Common myeloid progenitor, CD34-positive (primary cell): Measurements from ENCODE around the gene VTA1.

Source experiments
- CTCF ChIA-PET: fragments of 350-600 bp; sonication (Branson Sonifier 250); formaldehyde crosslinking; loops from one replicate; lab custom pipeline; 2021; ENCODE audit warnings: antibody characterized with exemption; lab: Charles Lee
- POLR2A ChIA-PET: fragments of 350-600 bp; sonication (Branson Sonifier 250); formaldehyde crosslinking; loops from one replicate; lab custom pipeline; 2021; ENCODE audit warnings: antibody characterized with exemption; lab: Charles Lee
- DNase-seq, 3 donors: peaks; one replicate each; pipeline versions ENCODE4 v3.0.0 to v3.0.0-alpha.2; 2013
- H3K27ac ChIP-seq, 2 experiments: 1 replicate in 1 of 2; 2 replicates in 1 of 2; pipeline ENCODE4 v1.7.0; 2013; ENCODE audit warnings: inconsistent platforms in 2 of 2, low read length in 2 of 2, mild to moderate bottlenecking in 2 of 2, low read depth in 1 of 2, moderate library complexity in 1 of 2; ENCODE audit not compliant: severe bottlenecking in 2 of 2, insufficient read depth in 1 of 2, poor library complexity in 1 of 2
- H3K27me3 ChIP-seq, 5 experiments: replicated peaks in 2 of 5; 1 replicate in 3 of 5; 2 replicates in 2 of 5; pipeline versions ENCODE4 v1.6.1 to v1.7.0; 2013; ENCODE audit warnings: low read length in 4 of 5, mild to moderate bottlenecking in 2 of 5, moderate library complexity in 2 of 5, inconsistent platforms in 1 of 5; ENCODE audit not compliant: insufficient read depth in 5 of 5, control insufficient read depth in 4 of 5
- H3K36me3 ChIP-seq, 4 experiments: 1 replicate in 2 of 4; 2 replicates in 2 of 4; pipeline versions ENCODE4 v1.6.1 to v1.7.0; 2013; ENCODE audit warnings: low read length in 3 of 4, control low read depth in 1 of 4, mild to moderate bottlenecking in 1 of 4; ENCODE audit not compliant: control insufficient read depth in 4 of 4, insufficient read depth in 4 of 4
- H3K4me1 ChIP-seq, 4 experiments: 1 replicate in 3 of 4; 2 replicates in 1 of 4; pipeline versions ENCODE4 v1.6.1 to v1.7.1; 2013; ENCODE audit warnings: low read length in 3 of 4, mild to moderate bottlenecking in 3 of 4, control low read depth in 1 of 4, inconsistent platforms in 1 of 4, moderate library complexity in 1 of 4; ENCODE audit not compliant: control insufficient read depth in 4 of 4, insufficient read depth in 4 of 4; ENCODE audit errors: control extremely low read depth in 1 of 4
- H3K4me3 ChIP-seq, 7 experiments: 1 replicate in 4 of 7; 2 replicates in 3 of 7; pipeline versions ENCODE4 v1.5.1 to v1.7.0; 2013; ENCODE audit warnings: mild to moderate bottlenecking in 7 of 7, low read length in 6 of 7, moderate library complexity in 6 of 7, inconsistent platforms in 2 of 7, low read depth in 2 of 7, control low read depth in 1 of 7; ENCODE audit not compliant: insufficient read depth in 4 of 7, control insufficient read depth in 1 of 7; ENCODE audit errors: extremely low read depth in 1 of 7
- H3K9me3 ChIP-seq, 5 experiments: 1 replicate in 4 of 5; 2 replicates in 1 of 5; pipeline versions ENCODE4 v1.6.1 to v1.7.1; 2013; ENCODE audit warnings: low read length in 4 of 5, mild to moderate bottlenecking in 2 of 5, inconsistent platforms in 1 of 5, low read depth in 1 of 5, moderate library complexity in 1 of 5; ENCODE audit not compliant: control insufficient read depth in 4 of 5, insufficient read depth in 2 of 5; ENCODE audit errors: control extremely low read depth in 1 of 5
- WGBS: methylation state at CpG from one replicate; pipeline ENCODE4 v1.1.5; 2013; ENCODE audit not compliant: insufficient coverage; 5-methylcytosine and 5-hydroxymethylcytosine counted together

The VTA1 gene

GRCh38 chr6:142165227-142165626 is 18.2 kb downstream of the VTA1 start:
- Histone ChIP-seq H3K27me3 (no peaks in the 10 kb centered on the region), H3K4me3 (no peak overlapping the region), H3K27ac (no peak overlapping the region), H3K9me3 (no peaks in the 10 kb centered on the region), H3K36me3 (peaks cover 0 to 28% (median 13%) of the 10 kb centered on the region in 4 experiments), H3K4me1 (no peaks in the 10 kb centered on the region)
- 96% methylated on average over 4 of the region's 4 CpGs for WGBS
- ChIA-PET POLR2A (no interaction called here), CTCF (interaction anchor here (0.9 to 1.2 kb wide), 2 partner anchors 9 to 223 kb away, joined by 3 to 4 read pairs; no protein-coding TSS in a partner anchor)
- DNase-seq, result no peak

- DNase-seq, result no peak
- Histone ChIP-seq H3K4me1 (no peaks in the 10 kb centered on the region), H3K36me3 (peaks cover 3 to 39% (median 16%) of the 10 kb centered on the region in 4 experiments), H3K27ac (no peak overlapping the region), H3K4me3 (no peak overlapping the region), H3K27me3 (no peaks in the 10 kb centered on the region), H3K9me3 (no peaks in the 10 kb centered on the region)
- POLR2A ChIA-PET, result no interaction called here
- CTCF ChIA-PET, result no interaction called here
- WGBS, result 100% methylated on average over 1 of the region's 3 CpGs
Observed at GRCh38 chr6:142167071-142167470, 20.0 kb downstream of the VTA1 start.

GRCh38 chr6:142167486-142167885 is 20.4 kb downstream of the VTA1 start:
- no peaks in the 10 kb centered on the region for H3K27me3 ChIP-seq
- WGBS, result 96% methylated on average over 2 of the region's 2 CpGs
- no peak overlapping the region for H3K4me3 ChIP-seq
- no peaks in the 10 kb centered on the region for H3K4me1 ChIP-seq
- no peak overlapping the region for H3K27ac ChIP-seq
- ChIA-PET POLR2A (no interaction called here), CTCF (no interaction called here)
- no peak for DNase-seq
- no peaks in the 10 kb centered on the region for H3K9me3 ChIP-seq
- H3K36me3 ChIP-seq, result peaks cover 4 to 43% (median 17%) of the 10 kb centered on the region in 4 experiments

- no peaks in the 10 kb centered on the region for H3K27me3 ChIP-seq
- ChIA-PET CTCF (interaction anchor here (2.5 to 2.9 kb wide), 2 partner anchors 15 kb away, joined by 10 read pairs; no protein-coding TSS in a partner anchor), POLR2A (no interaction called here)
- no peak for DNase-seq
- peaks cover 0 to 2% (median 0%) of the 10 kb centered on the region in 4 experiments for H3K4me1 ChIP-seq
- H3K27ac ChIP-seq, result no peak overlapping the region
- no peak overlapping the region for H3K4me3 ChIP-seq
- H3K9me3 ChIP-seq, result peaks cover 0 to 3% (median 0%) of the 10 kb centered on the region in 5 experiments
- peaks cover 13 to 71% (median 42%) of the 10 kb centered on the region in 4 experiments for H3K36me3 ChIP-seq
Observed at GRCh38 chr6:142171351-142171750, 24.3 kb downstream of the VTA1 start.

GRCh38 chr6:142172758-142173157 is 25.7 kb downstream of the VTA1 start:
- H3K4me1 ChIP-seq, result peaks cover 0 to 2% (median 0%) of the 10 kb centered on the region in 4 experiments
- ChIA-PET CTCF (interaction anchor here (2.9 kb wide), 1 partner anchor 16 kb away, joined by 10 read pairs; no protein-coding TSS in a partner anchor), POLR2A (no interaction called here)
- H3K36me3 ChIP-seq, result peaks cover 19 to 73% (median 42%) of the 10 kb centered on the region in 4 experiments
- H3K9me3 ChIP-seq, result peaks cover 3 to 12% (median 7%) of the 10 kb centered on the region in 5 experiments
- no peak overlapping the region for H3K4me3 ChIP-seq
- no peaks in the 10 kb centered on the region for H3K27me3 ChIP-seq
- H3K27ac ChIP-seq, result no peak overlapping the region
- no peak for DNase-seq

GRCh38 chr6:142173980-142174379 is 26.9 kb downstream of the VTA1 start:
- no peak overlapping the region for H3K27ac ChIP-seq
- H3K9me3 ChIP-seq, result peaks cover 4 to 23% (median 11%) of the 10 kb centered on the region in 5 experiments
- ChIA-PET CTCF (interaction anchor here (2.9 kb wide), 1 partner anchor 17 kb away, joined by 10 read pairs; no protein-coding TSS in a partner anchor), POLR2A (no interaction called here)
- no peaks in the 10 kb centered on the region for H3K27me3 ChIP-seq
- H3K4me1 ChIP-seq, result peaks cover 0 to 2% (median 0%) of the 10 kb centered on the region in 4 experiments
- no peak overlapping the region for H3K4me3 ChIP-seq
- DNase-seq, result no peak
- WGBS, result 100% methylated on average over 1 of the region's 3 CpGs
- H3K36me3 ChIP-seq, result peaks cover 23 to 81% (median 44%) of the 10 kb centered on the region in 4 experiments

GRCh38 chr6:142174703-142175102 is 27.6 kb downstream of the VTA1 start:
- H3K36me3 ChIP-seq, result peaks cover 23 to 85% (median 41%) of the 10 kb centered on the region in 4 experiments
- ChIA-PET POLR2A (no interaction called here), CTCF (no interaction called here)
- H3K9me3 ChIP-seq, result peaks cover 4 to 26% (median 11%) of the 10 kb centered on the region in 5 experiments
- WGBS, result 98% methylated on average over 4 of the region's 6 CpGs
- peaks cover 0 to 2% (median 0%) of the 10 kb centered on the region in 4 experiments for H3K4me1 ChIP-seq
- H3K27me3 ChIP-seq, result no peaks in the 10 kb centered on the region
- no peak for DNase-seq
- peak overlapping the region in 1 of 2 experiments; percentile 3 for H3K27ac ChIP-seq
- H3K4me3 ChIP-seq, result no peak overlapping the region
